Measurements from ENCODE around the gene SLC18A3. TPM values are rescaled to one million over a fixed set of nuclear protein-coding genes. Genes with fewer than 3 reads are reported as not detected.
A peak's percentile ranks its signal among the peaks of the same experiment; 100 is the strongest.

The SLC18A3 gene
- polyA plus RNA-seq, 1 of the 3 experiments (the other 2 are of a cell fraction): 1.7 TPM

DNA sequence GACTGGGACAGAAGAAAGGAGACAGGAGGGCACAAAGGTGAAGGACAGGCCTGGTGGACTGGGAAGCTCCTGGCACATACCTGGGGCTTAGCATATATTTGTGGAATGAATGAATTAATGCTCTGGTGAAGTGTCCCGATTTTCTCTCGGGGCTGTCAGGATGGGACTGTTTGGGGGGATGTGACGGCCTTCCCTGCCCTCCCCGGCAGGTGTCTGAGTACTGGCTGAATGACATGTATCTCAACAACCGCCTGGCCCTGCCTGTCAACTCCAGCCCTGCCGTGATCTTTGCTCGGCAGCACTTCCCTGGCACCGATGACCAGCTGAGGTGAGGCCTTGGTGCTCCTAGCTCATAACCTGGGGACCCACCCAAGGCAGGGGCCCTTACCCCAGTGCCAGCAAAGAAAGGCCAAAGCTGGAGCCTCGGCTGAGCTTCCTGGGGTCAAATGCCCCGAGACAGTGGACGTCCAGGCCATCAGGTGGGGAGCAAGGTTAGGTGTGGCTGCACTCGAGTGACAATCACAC lies 10.2 kb downstream of the SLC18A3 start:
- Histone ChIP-seq H3K4me2 (no peak overlapping the region), H3K27ac (ENCODE audit: low read depth in 2 of 2, low read length in 1 of 2) (no peak overlapping the region; a peak in 1 of 4 replicates), H2AFZ (ENCODE audit: low read depth) (no peak overlapping the region), H3K27me3 (ENCODE audit: insufficient read depth) (no peaks in the 10 kb centered on the region), H3K36me3 (replicated peaks in 1 of 2; ENCODE audit: control insufficient read depth in 1 of 2, insufficient read depth in 2 of 2, low read length in 1 of 2) (no peaks in the 10 kb centered on the region), H3F3A (replicated peaks; ENCODE audit: insufficient read depth) (no peaks in the 10 kb centered on the region), H3K9me2 (no peaks in the 10 kb centered on the region), H3K4me1 (ENCODE audit: control insufficient read depth in 1 of 2, insufficient read depth in 2 of 2, low read depth in 1 of 2, low read length in 1 of 2) (peaks cover 0 to 49% of the 10 kb centered on the region in 2 experiments; a peak in 1 of 4 replicates), H3K9ac (no peak overlapping the region), H3K9me3 (no peaks in the 10 kb centered on the region), H4K20me1 (ENCODE audit: insufficient read depth) (no peaks in the 10 kb centered on the region), H3K79me2 (ENCODE audit: insufficient read depth) (no peaks in the 10 kb centered on the region), H3K4me3 (ENCODE audit: low read depth in 2 of 2, low read length in 1 of 2) (no peak overlapping the region)
- CTCF ChIA-PET: interaction anchor here (0.6 kb wide), 1 partner anchor 24 kb away, joined by 3 read pairs; no protein-coding TSS in a partner anchor
- DNase-seq: no peak
- TF ChIP-seq TAF1 (IDR thresholded peaks at IDR 0.05; ENCODE audit: borderline replicate concordance, low read depth, low read length) (no peak), EP300 (IDR thresholded peaks at IDR 0.05; ENCODE audit: borderline replicate concordance in 1 of 2, low read depth in 1 of 2, low read length in 1 of 2) (no peak), TEAD4 (IDR thresholded peaks at IDR 0.05; ENCODE audit: borderline replicate concordance, insufficient read depth) (no peak)
- POLR2A ChIA-PET: no interaction called here
- WGBS (ENCODE audit: low lambda C conversion rate): no CpG with 5 or more reads among the region's 12 CpGs

DNA sequence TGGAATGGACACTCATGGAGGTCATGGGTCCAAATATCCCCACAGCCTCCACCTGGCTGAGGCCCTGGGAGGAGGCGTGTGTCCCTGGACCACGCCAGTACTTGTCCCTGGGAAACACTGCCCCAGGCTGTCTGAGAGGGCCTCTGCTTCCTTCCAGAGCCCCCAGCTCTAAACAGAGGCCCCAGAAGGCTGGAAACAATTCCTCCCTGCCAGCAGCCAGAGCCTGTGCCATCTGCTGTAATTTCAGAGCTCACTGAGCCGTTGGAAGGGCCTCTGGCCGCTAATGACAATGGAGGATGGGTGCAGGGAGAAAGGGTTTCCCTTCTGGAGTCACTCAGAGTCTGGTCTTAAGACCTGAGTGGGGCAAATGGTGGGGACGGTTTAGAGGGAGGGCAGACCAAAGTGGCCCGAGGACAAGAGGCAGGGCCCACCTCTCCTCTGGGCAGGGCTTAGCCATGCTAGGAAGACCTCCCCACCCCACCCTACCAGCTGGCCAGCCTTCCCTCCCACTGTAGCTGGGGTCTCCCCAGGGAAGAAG lies 10.8 kb downstream of the SLC18A3 start:
- H3K27ac ChIP-seq (ENCODE audit: low read depth in 2 of 2, low read length in 1 of 2): no peak overlapping the region; a peak in 1 of 4 replicates
- no peaks in the 10 kb centered on the region for H3K36me3 ChIP-seq (replicated peaks in 1 of 2; ENCODE audit: control insufficient read depth in 1 of 2, insufficient read depth in 2 of 2, low read length in 1 of 2)
- H3F3A ChIP-seq (replicated peaks; ENCODE audit: insufficient read depth): no peaks in the 10 kb centered on the region
- no peaks in the 10 kb centered on the region for H4K20me1 ChIP-seq (ENCODE audit: insufficient read depth)
- H2AFZ ChIP-seq (ENCODE audit: low read depth): no peak overlapping the region
- H3K4me3 ChIP-seq (ENCODE audit: low read depth in 2 of 2, low read length in 1 of 2): no peak overlapping the region
- H3K9me2 ChIP-seq: no peaks in the 10 kb centered on the region
- H3K9me3 ChIP-seq: no peaks in the 10 kb centered on the region
- WGBS (ENCODE audit: low lambda C conversion rate): 37% methylated on average over 6 of the region's 6 CpGs
- ChIA-PET CTCF (interaction anchor here (0.6 kb wide), 1 partner anchor 25 kb away, joined by 3 read pairs; no protein-coding TSS in a partner anchor), POLR2A (no interaction called here)
- peaks cover 0 to 43% of the 10 kb centered on the region in 2 experiments; a peak in 1 of 4 replicates for H3K4me1 ChIP-seq (ENCODE audit: control insufficient read depth in 1 of 2, insufficient read depth in 2 of 2, low read depth in 1 of 2, low read length in 1 of 2)
- no peaks in the 10 kb centered on the region for H3K79me2 ChIP-seq (ENCODE audit: insufficient read depth)
- TF ChIP-seq YY1 (IDR thresholded peaks at IDR 0.05; ENCODE audit: low read depth): no peak
- TF ChIP-seq EP300 (IDR thresholded peaks at IDR 0.05; ENCODE audit: borderline replicate concordance in 1 of 2, low read depth in 1 of 2, low read length in 1 of 2): peak in 1 of 2 experiments; percentile 35; a peak in 1 of 4 replicates
- DNase-seq: no peak
- no peak overlapping the region for H3K9ac ChIP-seq
- H3K27me3 ChIP-seq (ENCODE audit: insufficient read depth): no peaks in the 10 kb centered on the region
- no peak overlapping the region for H3K4me2 ChIP-seq

DNA sequence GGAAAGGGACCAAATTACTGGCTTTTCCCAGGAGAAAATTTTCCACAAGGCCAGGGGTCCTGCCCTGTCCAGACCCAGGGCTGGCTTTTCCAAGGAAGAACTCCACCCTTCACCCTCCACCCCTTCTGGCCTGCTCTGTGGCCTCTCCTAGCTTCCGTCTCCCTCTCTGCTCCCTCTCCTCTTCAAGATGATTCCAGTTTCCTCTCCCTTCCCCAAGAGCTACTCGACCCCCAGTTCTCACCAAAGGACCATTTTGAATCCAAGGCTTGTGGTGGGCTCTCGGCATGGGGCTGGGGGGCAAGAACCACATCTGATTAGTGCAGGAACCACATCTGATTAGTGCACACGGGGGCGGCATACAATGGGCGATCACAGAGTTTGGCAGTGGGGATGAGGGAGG lies 11.5 kb downstream of the SLC18A3 start:
- H3K4me1 ChIP-seq (ENCODE audit: control insufficient read depth in 1 of 2, insufficient read depth in 2 of 2, low read depth in 1 of 2, low read length in 1 of 2): peaks cover 0 to 37% of the 10 kb centered on the region in 2 experiments; a peak in 1 of 4 replicates
- ChIA-PET POLR2A (no interaction called here), CTCF (interaction anchor here (1.4 kb wide), 1 partner anchor 10 kb away, joined by 3 read pairs; no protein-coding TSS in a partner anchor)
- H3F3A ChIP-seq (replicated peaks; ENCODE audit: insufficient read depth): no peaks in the 10 kb centered on the region
- WGBS (ENCODE audit: low lambda C conversion rate): 61% methylated on average over 6 of the region's 6 CpGs
- no peaks in the 10 kb centered on the region for H4K20me1 ChIP-seq (ENCODE audit: insufficient read depth)
- TF ChIP-seq JUND (IDR thresholded peaks at IDR 0.05): no peak
- no peak for TF ChIP-seq FOXJ3 (CRISPR knock-in tag; IDR thresholded peaks at IDR 0.05)
- TF ChIP-seq FOSL2 (IDR thresholded peaks at IDR 0.05; ENCODE audit: borderline replicate concordance, low read depth): no peak
- TF ChIP-seq, protein P1, sequence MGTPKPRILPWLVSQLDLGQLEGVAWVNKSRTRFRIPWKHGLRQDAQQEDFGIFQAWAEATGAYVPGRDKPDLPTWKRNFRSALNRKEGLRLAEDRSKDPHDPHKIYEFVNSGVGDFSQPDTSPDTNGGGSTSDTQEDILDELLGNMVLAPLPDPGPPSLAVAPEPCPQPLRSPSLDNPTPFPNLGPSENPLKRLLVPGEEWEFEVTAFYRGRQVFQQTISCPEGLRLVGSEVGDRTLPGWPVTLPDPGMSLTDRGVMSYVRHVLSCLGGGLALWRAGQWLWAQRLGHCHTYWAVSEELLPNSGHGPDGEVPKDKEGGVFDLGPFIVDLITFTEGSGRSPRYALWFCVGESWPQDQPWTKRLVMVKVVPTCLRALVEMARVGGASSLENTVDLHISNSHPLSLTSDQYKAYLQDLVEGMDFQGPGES (IDR thresholded peaks at IDR 0.05; ENCODE audit: low read depth, low read length): no peak
- no peak for TF ChIP-seq ELF1 (IDR thresholded peaks at IDR 0.05)
- no peak for TF ChIP-seq TEAD4 (IDR thresholded peaks at IDR 0.05; ENCODE audit: borderline replicate concordance, insufficient read depth)
- TF ChIP-seq, protein P2, sequence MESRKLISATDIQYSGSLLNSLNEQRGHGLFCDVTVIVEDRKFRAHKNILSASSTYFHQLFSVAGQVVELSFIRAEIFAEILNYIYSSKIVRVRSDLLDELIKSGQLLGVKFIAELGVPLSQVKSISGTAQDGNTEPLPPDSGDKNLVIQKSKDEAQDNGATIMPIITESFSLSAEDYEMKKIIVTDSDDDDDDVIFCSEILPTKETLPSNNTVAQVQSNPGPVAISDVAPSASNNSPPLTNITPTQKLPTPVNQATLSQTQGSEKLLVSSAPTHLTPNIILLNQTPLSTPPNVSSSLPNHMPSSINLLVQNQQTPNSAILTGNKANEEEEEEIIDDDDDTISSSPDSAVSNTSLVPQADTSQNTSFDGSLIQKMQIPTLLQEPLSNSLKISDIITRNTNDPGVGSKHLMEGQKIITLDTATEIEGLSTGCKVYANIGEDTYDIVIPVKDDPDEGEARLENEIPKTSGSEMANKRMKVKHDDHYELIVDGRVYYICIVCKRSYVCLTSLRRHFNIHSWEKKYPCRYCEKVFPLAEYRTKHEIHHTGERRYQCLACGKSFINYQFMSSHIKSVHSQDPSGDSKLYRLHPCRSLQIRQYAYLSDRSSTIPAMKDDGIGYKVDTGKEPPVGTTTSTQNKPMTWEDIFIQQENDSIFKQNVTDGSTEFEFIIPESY (IDR thresholded peaks at IDR 0.05; ENCODE audit: borderline replicate concordance, low read depth): no peak
- no peaks in the 10 kb centered on the region for H3K79me2 ChIP-seq (ENCODE audit: insufficient read depth)
- H3K9me2 ChIP-seq: no peaks in the 10 kb centered on the region
- no peaks in the 10 kb centered on the region for H3K36me3 ChIP-seq (replicated peaks in 1 of 2; ENCODE audit: control insufficient read depth in 1 of 2, insufficient read depth in 2 of 2, low read length in 1 of 2)
- no peak overlapping the region for H3K27ac ChIP-seq (ENCODE audit: low read depth in 2 of 2, low read length in 1 of 2)
- H3K4me3 ChIP-seq (ENCODE audit: low read depth in 2 of 2, low read length in 1 of 2): no peak overlapping the region
- no peak overlapping the region for H2AFZ ChIP-seq (ENCODE audit: low read depth)
- no peak overlapping the region for H3K9ac ChIP-seq
- DNase-seq: no peak
- H3K27me3 ChIP-seq (ENCODE audit: insufficient read depth): no peaks in the 10 kb centered on the region
- no peaks in the 10 kb centered on the region for H3K9me3 ChIP-seq
- H3K4me2 ChIP-seq: no peak overlapping the region
